Epithelial cell of prostate (primary cell): ENCODE results near the gene C14orf180.
"Not testable (repeated sequence)": the region's sequence is repeated elsewhere in the genome, so short reads cannot be mapped to it uniquely, and the experiment has no call there.

Experiments used
- DNase-seq: peaks from one replicate; pipeline ENCODE4 v3.0.0-alpha.2; 2011; ENCODE audit warnings: low read depth, low spot score
- H3K27ac ChIP-seq: fragments of 450-650 bp; 2 replicates; pipeline ENCODE4 v1.5.1; 2017; ENCODE audit warnings: mild to moderate bottlenecking

C14orf180 gene

GRCh38 chr14:104602933-104603325, 23.4 kb downstream of the C14orf180 start:
- H3K27ac ChIP-seq = no peak overlapping the region
- no peak for DNase-seq

GRCh38 chr14:104603711-104604401, 24.3 kb downstream of the C14orf180 start:
- DNase-seq = no peak
- no peak overlapping the region for H3K27ac ChIP-seq

- H3K27ac ChIP-seq = no peak within 1 kb of the TSS
- no peak for DNase-seq
Observed at GRCh38 chr14:104604458-104605449, 25.2 kb downstream of the C14orf180 start, which contains the start of gene TMEM179. Gene TMEM179, minus strand, starts transcription at chr14:104604772. Its CDS starts 31 bp downstream, at chr14:104604741.

GRCh38 chr14:104609666-104610065, 30.1 kb downstream of the C14orf180 start:
- no peak overlapping the region for H3K27ac ChIP-seq
- no peak for DNase-seq

GRCh38 chr14:104610749-104611310, 31.3 kb downstream of the C14orf180 start:
- no peak overlapping the region for H3K27ac ChIP-seq
- no peak for DNase-seq

- no peak for DNase-seq
- no peak overlapping the region for H3K27ac ChIP-seq
Observed at GRCh38 chr14:104611881-104612280, 32.3 kb downstream of the C14orf180 start.

- H3K27ac ChIP-seq = no peak overlapping the region
- no peak for DNase-seq
Observed at GRCh38 chr14:104614126-104614812, 34.7 kb downstream of the C14orf180 start.

- no peak overlapping the region for H3K27ac ChIP-seq
- DNase-seq = no peak
Observed at GRCh38 chr14:104624939-104625338, 45.4 kb downstream of the C14orf180 start.

GRCh38 chr14:104632781-104633180, 53.2 kb downstream of the C14orf180 start:
- DNase-seq = no peak
- H3K27ac ChIP-seq = no peak overlapping the region

GRCh38 chr14:104633276-104634137, 53.9 kb downstream of the C14orf180 start:
- DNase-seq = no peak
- H3K27ac ChIP-seq = no peak overlapping the region

GRCh38 chr14:104634138-104634760, 54.7 kb downstream of the C14orf180 start:
- H3K27ac ChIP-seq = no peak overlapping the region
- DNase-seq = no peak

GRCh38 chr14:104634886-104635570, 55.5 kb downstream of the C14orf180 start:
- no peak for DNase-seq
- no peak overlapping the region for H3K27ac ChIP-seq

- no peak for DNase-seq
- no peak overlapping the region for H3K27ac ChIP-seq
Observed at GRCh38 chr14:104635717-104636116, 56.2 kb downstream of the C14orf180 start.

- H3K27ac ChIP-seq = no peak overlapping the region
- DNase-seq = no peak
Observed at GRCh38 chr14:104636131-104636530, 56.6 kb downstream of the C14orf180 start.

GRCh38 chr14:104636846-104637545, 57.4 kb downstream of the C14orf180 start:
- not testable (repeated sequence) for H3K27ac ChIP-seq, DNase-seq

- DNase-seq = no peak
- no peak overlapping the region for H3K27ac ChIP-seq
Observed at GRCh38 chr14:104637546-104638003, 58.0 kb downstream of the C14orf180 start.

- no peak overlapping the region for H3K27ac ChIP-seq
- no peak for DNase-seq
Observed at GRCh38 chr14:104638190-104638589, 58.6 kb downstream of the C14orf180 start.
